Fibroblast of the aortic adventitia (primary cell): Measurements from ENCODE around the gene ZFPM1. TPM values are rescaled to one million over a fixed set of nuclear protein-coding genes. Genes with fewer than 3 reads are reported as not detected.

ENCODE experiments used
- DNase-seq: peaks from one replicate; pipeline ENCODE4 v3.0.0-alpha.2; 2010; ENCODE audit warnings: low read depth
- H3K4me3 ChIP-seq: 2 replicates; pipeline ENCODE4 v1.5.1; 2011; ENCODE audit warnings: low read depth, mild to moderate bottlenecking, control low read depth, low read length, moderate library complexity
- total RNA-seq: library from RNA; depleted of rRNA; stranded (reverse); fragments of >200 nt; gene quantifications from 2 replicates; pipeline ENCODE4 v1.2.3, GENCODE V29; 2012; ENCODE audit warnings: low replicate concordance
- TF ChIP-seq, protein P1 (sequence below): IDR thresholded peaks from 2 replicates; pipeline ENCODE4 v1.5.1; 2011; ENCODE audit warnings: mild to moderate bottlenecking, low read length, control low read depth, inconsistent platforms; ENCODE audit not compliant: insufficient read depth

Gene ZFPM1
- total RNA-seq, 1 donor, result 4.2 TPM

DNA sequence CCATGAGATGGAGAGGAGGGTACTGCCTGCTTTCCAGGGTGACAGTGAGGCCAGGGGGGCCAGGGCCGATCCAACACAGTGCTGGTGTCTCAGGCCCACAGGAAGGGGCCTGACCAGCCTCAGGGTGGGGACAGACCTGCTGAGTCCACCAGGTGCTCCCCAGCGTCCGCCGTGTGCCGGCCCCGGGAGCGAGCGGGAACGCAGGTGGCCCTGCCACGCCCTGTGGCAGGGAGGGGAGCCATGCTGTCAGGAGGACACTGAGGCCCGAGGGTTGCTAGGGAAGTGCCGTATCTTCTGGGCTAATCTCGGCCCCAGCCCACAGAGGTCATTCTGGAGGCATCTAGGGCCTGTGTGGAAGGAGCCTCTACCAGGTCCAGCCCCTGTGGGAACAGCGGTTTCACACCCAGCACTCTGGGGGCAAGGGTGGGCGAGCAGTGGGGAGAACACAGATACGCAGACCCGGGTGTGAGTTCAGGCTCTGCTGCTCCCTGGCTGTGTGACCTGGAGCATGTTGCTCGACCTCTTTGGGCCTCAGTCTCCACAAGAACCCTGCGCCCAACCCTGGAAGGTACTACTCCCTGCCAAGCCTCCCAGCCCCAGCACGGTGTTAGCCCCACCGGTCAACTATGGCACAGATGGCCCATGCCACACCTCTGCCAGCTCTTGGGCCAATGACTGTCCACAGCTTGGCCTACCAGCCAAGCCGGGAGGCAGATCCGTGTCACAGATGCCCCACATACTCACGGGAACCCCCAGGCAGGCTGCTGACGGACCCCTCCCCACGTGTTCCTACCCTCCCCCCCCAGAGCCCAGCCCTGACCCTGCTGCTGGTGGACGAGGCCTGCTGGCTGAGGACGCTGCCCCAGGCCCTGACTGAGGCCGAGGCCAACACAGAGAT lies 73.2 kb downstream of the ZFPM1 start:
- TF ChIP-seq, protein P1, sequence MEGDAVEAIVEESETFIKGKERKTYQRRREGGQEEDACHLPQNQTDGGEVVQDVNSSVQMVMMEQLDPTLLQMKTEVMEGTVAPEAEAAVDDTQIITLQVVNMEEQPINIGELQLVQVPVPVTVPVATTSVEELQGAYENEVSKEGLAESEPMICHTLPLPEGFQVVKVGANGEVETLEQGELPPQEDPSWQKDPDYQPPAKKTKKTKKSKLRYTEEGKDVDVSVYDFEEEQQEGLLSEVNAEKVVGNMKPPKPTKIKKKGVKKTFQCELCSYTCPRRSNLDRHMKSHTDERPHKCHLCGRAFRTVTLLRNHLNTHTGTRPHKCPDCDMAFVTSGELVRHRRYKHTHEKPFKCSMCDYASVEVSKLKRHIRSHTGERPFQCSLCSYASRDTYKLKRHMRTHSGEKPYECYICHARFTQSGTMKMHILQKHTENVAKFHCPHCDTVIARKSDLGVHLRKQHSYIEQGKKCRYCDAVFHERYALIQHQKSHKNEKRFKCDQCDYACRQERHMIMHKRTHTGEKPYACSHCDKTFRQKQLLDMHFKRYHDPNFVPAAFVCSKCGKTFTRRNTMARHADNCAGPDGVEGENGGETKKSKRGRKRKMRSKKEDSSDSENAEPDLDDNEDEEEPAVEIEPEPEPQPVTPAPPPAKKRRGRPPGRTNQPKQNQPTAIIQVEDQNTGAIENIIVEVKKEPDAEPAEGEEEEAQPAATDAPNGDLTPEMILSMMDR, result no peak
- no peak overlapping the region for H3K4me3 ChIP-seq
- DNase-seq, result no peak

DNA sequence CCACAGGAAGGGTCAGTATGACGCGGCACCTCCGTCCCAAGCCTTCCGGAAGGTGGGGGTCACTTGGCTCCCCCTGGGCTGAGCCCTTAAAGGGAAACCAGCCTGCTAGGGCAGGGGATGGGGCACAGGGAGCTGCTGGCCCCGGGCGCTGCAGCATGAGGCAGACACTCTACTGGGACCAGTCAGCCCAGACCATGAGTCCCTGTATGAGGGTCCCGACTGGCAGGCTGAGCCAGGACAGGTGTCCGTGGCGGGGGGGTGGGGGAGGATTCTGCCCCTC lies 73.8 kb downstream of the ZFPM1 start:
- H3K4me3 ChIP-seq, result no peak overlapping the region
- no peak for DNase-seq
- TF ChIP-seq, protein P1, result no peak

DNA sequence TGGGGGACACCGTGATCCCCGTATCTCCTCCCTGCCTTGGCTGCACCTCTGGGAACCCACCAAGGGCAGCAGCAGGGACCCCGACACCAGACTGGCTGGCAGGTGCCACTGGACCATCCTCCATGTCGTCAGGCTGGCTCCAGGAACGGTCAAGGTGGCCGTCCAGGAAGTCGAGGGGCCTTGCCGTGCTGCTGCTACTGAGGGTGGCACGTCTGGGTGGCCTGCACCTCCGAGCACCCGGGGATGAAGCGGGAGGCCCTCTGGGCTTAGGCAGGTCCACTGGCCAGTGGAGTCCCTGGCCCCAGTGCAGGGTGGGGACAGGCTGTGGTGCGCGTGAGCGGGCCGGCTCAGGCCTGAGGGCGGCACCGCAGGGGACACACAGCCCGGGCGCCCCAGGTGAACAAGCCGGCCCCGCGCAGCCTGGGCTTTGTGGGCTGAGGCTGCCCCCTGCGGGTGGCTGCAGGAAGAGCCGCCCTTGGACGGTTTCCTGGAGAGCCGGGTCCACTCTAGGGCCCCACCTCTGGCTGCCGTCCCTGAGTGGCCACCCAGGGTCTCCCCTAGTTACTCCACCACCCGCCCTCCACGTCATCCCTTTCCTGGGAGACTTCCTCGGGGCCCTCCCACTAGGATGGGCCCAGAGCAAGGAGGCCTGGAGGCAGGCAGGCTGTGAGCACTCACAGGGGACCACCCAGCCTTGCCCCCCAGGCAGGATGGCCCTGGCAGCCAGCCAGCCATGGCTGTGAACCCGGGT lies 74.3 kb downstream of the ZFPM1 start:
- no peak overlapping the region for H3K4me3 ChIP-seq
- TF ChIP-seq, protein P1, result peak; percentile 85
- peak; percentile 67 for DNase-seq

DNA sequence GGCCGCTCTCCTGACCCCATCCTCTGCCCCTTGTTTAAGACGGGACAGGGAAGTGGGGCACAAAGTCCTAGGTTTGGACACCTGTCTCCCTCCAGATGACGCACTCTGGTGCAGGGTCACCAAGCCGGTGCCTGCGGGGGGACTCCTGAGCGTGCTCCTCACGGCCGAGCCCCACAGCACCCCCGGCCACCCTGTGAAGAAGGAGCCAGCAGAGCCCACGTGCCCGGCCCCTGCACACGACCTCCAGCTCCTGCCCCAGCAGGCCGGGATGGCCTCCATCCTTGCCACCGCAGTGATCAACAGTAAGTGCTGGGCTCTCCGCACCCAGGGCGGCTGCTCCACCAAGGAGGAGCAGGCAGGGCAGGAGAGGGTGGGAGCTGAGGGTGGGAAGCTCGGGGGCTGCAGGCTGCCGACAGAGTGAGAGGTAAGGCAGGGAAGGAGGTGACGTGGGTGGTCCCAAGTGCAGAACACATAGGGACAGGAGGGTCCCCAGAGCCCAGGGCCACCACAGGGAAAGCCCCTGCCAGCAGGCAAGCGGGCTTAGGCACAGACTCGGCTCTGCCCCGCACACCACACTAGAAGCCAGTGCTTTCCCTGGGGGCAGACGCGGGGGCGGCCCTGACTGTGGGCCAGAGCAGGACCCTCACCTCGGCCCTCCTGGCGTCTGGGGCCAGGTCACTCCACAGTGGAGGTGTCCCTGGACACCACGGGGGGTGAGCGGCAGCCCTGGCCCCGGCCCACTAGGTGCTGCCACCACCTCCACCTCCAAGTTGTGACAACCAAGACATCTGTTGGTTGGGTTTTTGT lies 75.1 kb downstream of the ZFPM1 start:
- TF ChIP-seq, protein P1, result no peak
- no peak for DNase-seq
- H3K4me3 ChIP-seq, result no peak overlapping the region

DNA sequence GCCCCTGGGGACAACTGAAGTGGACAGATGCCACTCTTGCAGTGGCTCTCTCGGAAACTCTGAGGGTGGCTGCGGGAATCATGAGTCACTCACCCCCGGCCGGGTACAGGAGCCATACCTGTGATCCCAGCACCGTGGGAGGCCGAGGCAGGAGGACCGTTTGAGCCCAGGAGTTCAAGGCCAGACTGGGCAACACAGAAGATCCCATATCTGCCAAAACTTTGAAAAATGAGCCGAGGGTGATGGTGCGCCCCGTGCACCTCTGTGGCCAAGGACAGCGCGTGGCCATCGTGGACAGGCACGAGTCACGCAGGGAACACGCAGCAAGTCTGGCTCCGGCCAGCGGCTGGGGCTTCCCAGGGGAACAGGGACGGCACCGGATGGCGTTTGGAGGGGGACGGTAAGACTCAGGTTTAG lies 75.8 kb downstream of the ZFPM1 start:
- no peak for DNase-seq
- TF ChIP-seq, protein P1, result no peak
- no peak overlapping the region for H3K4me3 ChIP-seq

DNA sequence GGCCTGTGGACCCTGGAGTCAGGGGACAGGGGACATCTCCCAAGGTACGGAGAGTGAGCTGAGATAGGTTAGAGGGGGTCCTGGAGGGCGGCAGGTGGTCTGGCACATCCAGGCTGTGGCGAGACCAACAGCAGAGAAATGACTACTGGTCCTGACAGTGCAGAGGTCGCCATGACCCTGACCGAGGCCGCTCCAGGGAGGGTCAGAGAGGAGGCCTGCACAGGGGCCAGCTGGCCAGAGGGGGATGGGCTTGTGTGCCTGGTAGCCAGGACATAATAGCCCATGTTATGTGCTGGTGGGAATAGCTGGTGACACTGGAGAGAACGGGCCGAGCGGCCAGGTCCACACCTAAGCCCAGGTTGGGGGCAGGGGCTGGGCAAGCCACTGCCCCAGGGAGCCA lies 76.5 kb downstream of the ZFPM1 start:
- no peak overlapping the region for H3K4me3 ChIP-seq
- DNase-seq, result no peak
- TF ChIP-seq, protein P1, result no peak
